ENCODE results near the gene SUPT3H.

- TF ChIP-seq CREB1 (IDR thresholded peaks at IDR 0.05) (no peak), CTCF (IDR thresholded peaks at IDR 0.05; ENCODE audit: control extremely low read depth in 1 of 3, insufficient read depth in 1 of 3, low read depth in 1 of 3, low read length in 3 of 3) (no peak), SIN3A (conservative IDR thresholded peaks at IDR 0.05 in 1 of 2, IDR thresholded peaks at IDR 0.05 in 1 of 2; ENCODE audit: low read depth in 1 of 2, low read length in 2 of 2) (no peak), EZH2 (IDR thresholded peaks at IDR 0.05; ENCODE audit: low read depth, low read length, severe bottlenecking) (no peak), MAX (IDR thresholded peaks at IDR 0.05) (no peak), CEBPB (IDR thresholded peaks at IDR 0.05; ENCODE audit: low read depth, low read length) (no peak), SAP30 (IDR thresholded peaks at IDR 0.05; ENCODE audit: insufficient read depth, insufficient replicate concordance, low read length) (no peak), MAFK (IDR thresholded peaks at IDR 0.05; ENCODE audit: low read depth, low read length) (no peak)
Measured at GRCh38 chr6:45082091-45082490, 295.6 kb downstream of the SUPT3H start.
